Measurements from ENCODE around the gene SEPTIN5. TPM values are rescaled to one million over a fixed set of nuclear protein-coding genes. Genes with fewer than 3 reads are reported as not detected.

SEPTIN5 gene
- total RNA-seq, 1 donor from 2014 or later, result 7.3 TPM

GRCh38 chr22:19734163-19734562 is 19.9 kb downstream of the SEPTIN5 start:
- H3K4me3 ChIP-seq (ENCODE audit: insufficient read depth, low read depth, low read length), result no peak overlapping the region
- H4K20me1 ChIP-seq (ENCODE audit: insufficient read depth, low read length), result no peaks in the 10 kb centered on the region
- DNase-seq (ENCODE audit: low read depth), result no peak
- H3K4me2 ChIP-seq (ENCODE audit: low read length), result no peak overlapping the region
- H3K4me1 ChIP-seq (ENCODE audit: insufficient read depth, low read length), result no peaks in the 10 kb centered on the region
- Mint-ChIP-seq H3K36me3 (ENCODE audit: low read depth, unreplicated experiment) (no peaks in the 10 kb centered on the region), H3K9me3 (ENCODE audit: unreplicated experiment) (no peaks in the 10 kb centered on the region), H3K4me1 (ENCODE audit: low read depth, unreplicated experiment) (no peaks in the 10 kb centered on the region), H3K4me3 (ENCODE audit: unreplicated experiment) (no peak overlapping the region), H3K27ac (ENCODE audit: unreplicated experiment) (no peak overlapping the region), H3K27me3 (ENCODE audit: low read depth, unreplicated experiment) (peaks cover 35% of the 10 kb centered on the region)
- TF ChIP-seq CTCF (IDR thresholded peaks at IDR 0.05; ENCODE audit: insufficient read depth, low read depth, low read length), result no peak
- no peak for TF ChIP-seq EZH2 (IDR thresholded peaks at IDR 0.05; ENCODE audit: insufficient read depth, low read length)
- FAIRE-seq, result no peak
- H2AFZ ChIP-seq (ENCODE audit: low read depth, low read length), result no peak overlapping the region
- no peaks in the 10 kb centered on the region for H3K27me3 ChIP-seq (ENCODE audit: insufficient read depth, low read length)
- H3K79me2 ChIP-seq (ENCODE audit: insufficient read depth, low read length), result no peaks in the 10 kb centered on the region
- H3K9me3 ChIP-seq (ENCODE audit: insufficient read depth, low read depth, low read length), result no peaks in the 10 kb centered on the region
- no peaks in the 10 kb centered on the region for H3K36me3 ChIP-seq (ENCODE audit: insufficient read depth, low read length)
- H3K9ac ChIP-seq (ENCODE audit: low read length), result no peak overlapping the region
- H3K27ac ChIP-seq (ENCODE audit: low read depth, low read length), result no peak overlapping the region

DNA sequence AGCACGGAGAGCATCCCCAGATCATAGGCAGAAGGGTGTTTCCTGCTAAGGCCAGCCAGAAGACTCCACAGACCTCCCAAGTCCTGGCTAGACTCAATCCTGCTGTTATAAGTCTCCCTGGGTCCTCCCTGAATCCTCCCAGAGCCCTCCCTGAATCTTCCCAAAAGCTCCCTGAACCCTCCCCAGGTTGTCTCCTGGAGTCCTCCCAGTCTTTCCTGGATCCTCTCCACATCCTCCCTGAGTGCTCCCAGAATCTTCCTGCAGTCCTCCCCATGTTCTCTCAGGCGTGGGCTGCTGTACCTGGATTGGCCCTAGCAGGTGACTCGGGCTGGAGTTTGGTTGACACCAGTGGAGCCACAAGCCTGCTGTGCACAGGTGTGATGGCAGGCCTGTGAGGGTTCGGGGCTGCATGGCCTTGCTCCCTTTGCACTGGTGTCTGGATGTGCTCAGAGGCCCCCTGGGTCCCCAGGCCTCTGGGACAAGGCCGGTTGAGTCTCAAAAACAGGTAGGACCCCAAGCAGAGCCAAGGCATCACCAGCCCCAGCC is 20.6 kb downstream of the SEPTIN5 start:
- H3K4me1 ChIP-seq (ENCODE audit: insufficient read depth, low read length), result no peaks in the 10 kb centered on the region
- H3K27me3 Mint-ChIP-seq (ENCODE audit: low read depth, unreplicated experiment), result peaks cover 34% of the 10 kb centered on the region

More for the DNA sequence above, 20.6 kb downstream of the SEPTIN5 start:
- FAIRE-seq (no peak), DNase-seq (ENCODE audit: low read depth) (no peak)
- H2AFZ ChIP-seq (ENCODE audit: low read depth, low read length), result no peak overlapping the region
- no peaks in the 10 kb centered on the region for H3K36me3 Mint-ChIP-seq (ENCODE audit: low read depth, unreplicated experiment)
- H3K27ac ChIP-seq (ENCODE audit: low read depth, low read length), result no peak overlapping the region
- no peaks in the 10 kb centered on the region for H3K4me1 Mint-ChIP-seq (ENCODE audit: low read depth, unreplicated experiment)
- H3K9ac ChIP-seq (ENCODE audit: low read length), result no peak overlapping the region
- H3K4me3 ChIP-seq (ENCODE audit: insufficient read depth, low read depth, low read length), result no peak overlapping the region
- TF ChIP-seq CTCF (IDR thresholded peaks at IDR 0.05; ENCODE audit: insufficient read depth, low read depth, low read length) (no peak), EZH2 (IDR thresholded peaks at IDR 0.05; ENCODE audit: insufficient read depth, low read length) (no peak)
- no peaks in the 10 kb centered on the region for H3K79me2 ChIP-seq (ENCODE audit: insufficient read depth, low read length)
- H3K4me2 ChIP-seq (ENCODE audit: low read length), result no peak overlapping the region
- H3K27me3 ChIP-seq (ENCODE audit: insufficient read depth, low read length), result no peaks in the 10 kb centered on the region
- H3K4me3 Mint-ChIP-seq (ENCODE audit: unreplicated experiment), result no peak overlapping the region
- no peaks in the 10 kb centered on the region for H3K36me3 ChIP-seq (ENCODE audit: insufficient read depth, low read length)
- H3K9me3 ChIP-seq (ENCODE audit: insufficient read depth, low read depth, low read length), result no peaks in the 10 kb centered on the region
- H4K20me1 ChIP-seq (ENCODE audit: insufficient read depth, low read length), result no peaks in the 10 kb centered on the region
- no peaks in the 10 kb centered on the region for H3K9me3 Mint-ChIP-seq (ENCODE audit: unreplicated experiment)
- no peak overlapping the region for H3K27ac Mint-ChIP-seq (ENCODE audit: unreplicated experiment)

Measured in astrocyte (in vitro differentiated cells and primary cell).